Ishikawa (cell line): ENCODE data around the gene ACSF3.

Experiments
- EP300 ChIP-seq: IDR thresholded peaks from 2 replicates; pipeline ENCODE4 v1.6.1; 2012; ENCODE audit warnings: borderline replicate concordance
- MAX ChIP-seq: IDR thresholded peaks from 2 replicates; pipeline ENCODE4 v1.6.1; 2012
- TAF1 ChIP-seq: IDR thresholded peaks from 2 replicates; pipeline ENCODE4 v1.6.1; 2012; ENCODE audit warnings: low read depth, mild to moderate bottlenecking
- TEAD4 ChIP-seq: IDR thresholded peaks from 2 replicates; pipeline ENCODE4 v1.6.1; 2012
- YY1 ChIP-seq: IDR thresholded peaks from 2 replicates; pipeline ENCODE4 v1.6.1; 2012; ENCODE audit warnings: low read depth
- TF ChIP-seq, protein P1 (sequence below): IDR thresholded peaks from 2 replicates; pipeline ENCODE4 v1.6.1; 2012; ENCODE audit warnings: low read depth, mild to moderate bottlenecking

DNA sequence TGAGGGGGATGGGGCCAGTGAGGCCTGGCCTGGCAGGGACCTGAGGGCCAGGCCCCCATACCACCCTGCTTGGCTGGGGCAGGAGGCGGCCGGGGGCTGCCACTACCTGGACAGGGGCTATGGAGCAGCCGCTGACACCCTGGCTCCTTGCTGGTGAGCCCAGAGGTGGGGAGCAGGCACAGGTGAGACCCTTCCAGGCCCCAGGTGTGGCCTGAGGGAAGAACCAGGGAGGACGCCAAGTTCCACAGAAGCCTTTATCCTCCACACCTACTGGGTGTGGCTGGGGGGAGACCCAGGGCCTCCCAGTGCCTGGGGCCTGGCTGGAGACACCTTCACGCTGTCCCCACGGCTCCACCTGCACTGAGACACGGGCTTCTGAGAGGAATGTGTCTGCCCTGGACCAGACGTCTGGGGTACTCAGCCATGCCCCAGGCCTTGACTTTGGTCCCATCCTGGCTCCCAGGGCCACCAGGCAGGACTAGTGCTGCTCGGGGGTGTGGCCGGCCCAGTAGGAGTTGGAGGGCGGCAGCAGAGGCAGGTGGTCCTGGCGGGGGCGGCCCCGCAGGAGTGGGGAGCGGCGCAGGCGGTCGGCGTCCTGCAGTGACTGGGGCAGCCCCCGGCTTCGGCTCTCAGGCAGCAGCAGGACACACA lies 102.0 kb downstream of the ACSF3 start:
- TF ChIP-seq TEAD4 (no peak), TAF1 (no peak), EP300 (no peak), YY1 (no peak), MAX (no peak)
- TF ChIP-seq, protein P1, sequence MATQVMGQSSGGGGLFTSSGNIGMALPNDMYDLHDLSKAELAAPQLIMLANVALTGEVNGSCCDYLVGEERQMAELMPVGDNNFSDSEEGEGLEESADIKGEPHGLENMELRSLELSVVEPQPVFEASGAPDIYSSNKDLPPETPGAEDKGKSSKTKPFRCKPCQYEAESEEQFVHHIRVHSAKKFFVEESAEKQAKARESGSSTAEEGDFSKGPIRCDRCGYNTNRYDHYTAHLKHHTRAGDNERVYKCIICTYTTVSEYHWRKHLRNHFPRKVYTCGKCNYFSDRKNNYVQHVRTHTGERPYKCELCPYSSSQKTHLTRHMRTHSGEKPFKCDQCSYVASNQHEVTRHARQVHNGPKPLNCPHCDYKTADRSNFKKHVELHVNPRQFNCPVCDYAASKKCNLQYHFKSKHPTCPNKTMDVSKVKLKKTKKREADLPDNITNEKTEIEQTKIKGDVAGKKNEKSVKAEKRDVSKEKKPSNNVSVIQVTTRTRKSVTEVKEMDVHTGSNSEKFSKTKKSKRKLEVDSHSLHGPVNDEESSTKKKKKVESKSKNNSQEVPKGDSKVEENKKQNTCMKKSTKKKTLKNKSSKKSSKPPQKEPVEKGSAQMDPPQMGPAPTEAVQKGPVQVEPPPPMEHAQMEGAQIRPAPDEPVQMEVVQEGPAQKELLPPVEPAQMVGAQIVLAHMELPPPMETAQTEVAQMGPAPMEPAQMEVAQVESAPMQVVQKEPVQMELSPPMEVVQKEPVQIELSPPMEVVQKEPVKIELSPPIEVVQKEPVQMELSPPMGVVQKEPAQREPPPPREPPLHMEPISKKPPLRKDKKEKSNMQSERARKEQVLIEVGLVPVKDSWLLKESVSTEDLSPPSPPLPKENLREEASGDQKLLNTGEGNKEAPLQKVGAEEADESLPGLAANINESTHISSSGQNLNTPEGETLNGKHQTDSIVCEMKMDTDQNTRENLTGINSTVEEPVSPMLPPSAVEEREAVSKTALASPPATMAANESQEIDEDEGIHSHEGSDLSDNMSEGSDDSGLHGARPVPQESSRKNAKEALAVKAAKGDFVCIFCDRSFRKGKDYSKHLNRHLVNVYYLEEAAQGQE: no peak
